ENCODE results near the gene KRTAP10-4.

Gene KRTAP10-4

GRCh38 chr21:44539046-44539445, 34.5 kb upstream of the KRTAP10-4 start:
- no peak for TF ChIP-seq CTCF (IDR thresholded peaks at IDR 0.05)
- Histone ChIP-seq H3K27ac (no peak overlapping the region), H3K4me3 (no peak overlapping the region)
- DNase-seq (ENCODE audit: low spot score) = peak; percentile 56

GRCh38 chr21:44539991-44540666, 33.4 kb upstream of the KRTAP10-4 start, which contains the start of gene KRTAP10-1:
KRTAP10-1 (minus strand) TSS chr21:44540195; CDS start chr21:44540150, 45 bp downstream.
- TF ChIP-seq CTCF (IDR thresholded peaks at IDR 0.05) = no peak
- Histone ChIP-seq H3K4me3 (no peak within 1 kb of the TSS), H3K27ac (no peak within 1 kb of the TSS)
- peak; percentile 52 for DNase-seq (ENCODE audit: low spot score)

GRCh38 chr21:44540741-44541288, 32.7 kb upstream of the KRTAP10-4 start:
- peak; percentile 29 for DNase-seq (ENCODE audit: low spot score)
- no peak for TF ChIP-seq CTCF (IDR thresholded peaks at IDR 0.05)
- Histone ChIP-seq H3K4me3 (no peak overlapping the region), H3K27ac (no peak overlapping the region)

- H3K27ac ChIP-seq = no peak overlapping the region
- no peak for TF ChIP-seq CTCF (IDR thresholded peaks at IDR 0.05)
- DNase-seq (ENCODE audit: low spot score) = no peak
- no peak overlapping the region for H3K4me3 ChIP-seq
Observed at GRCh38 chr21:44542716-44543115, 30.8 kb upstream of the KRTAP10-4 start.

- Histone ChIP-seq H3K4me3 (no peak overlapping the region), H3K27ac (no peak overlapping the region)
- TF ChIP-seq CTCF (IDR thresholded peaks at IDR 0.05) = no peak
- peak; percentile 54 for DNase-seq (ENCODE audit: low spot score)
Observed at GRCh38 chr21:44544566-44544965, 29.0 kb upstream of the KRTAP10-4 start.

- no peak overlapping the region for H3K27ac ChIP-seq
- TF ChIP-seq CTCF (IDR thresholded peaks at IDR 0.05) = no peak
- DNase-seq (ENCODE audit: low spot score) = peak; percentile 56
- no peak overlapping the region for H3K4me3 ChIP-seq
Observed at GRCh38 chr21:44547656-44548331, 25.7 kb upstream of the KRTAP10-4 start.
